HEK293 (cell line): Measurements from ENCODE around the gene PUM2.

Experiments
- ATF2 ChIP-seq: fragments of 450-650 bp; formaldehyde crosslinking; IDR thresholded peaks from 2 replicates; pipeline ENCODE4 v1.5.1; 2016; ENCODE audit warnings: missing biosample characterization, missing genetic modification characterization, low read depth
- ELK4 ChIP-seq: IDR thresholded peaks from 2 replicates; pipeline ENCODE4 v1.6.1; 2011; ENCODE audit warnings: mild to moderate bottlenecking, low read depth, low read length, borderline replicate concordance
- MYNN ChIP-seq: fragments of 450-650 bp; formaldehyde crosslinking; IDR thresholded peaks from 2 replicates; pipeline ENCODE4 v1.5.1; 2016; ENCODE audit warnings: missing biosample characterization, missing genetic modification characterization, borderline replicate concordance
- MZF1 ChIP-seq: fragments of 450-650 bp; formaldehyde crosslinking; IDR thresholded peaks from 2 replicates; pipeline ENCODE4 v1.5.1; 2017; ENCODE audit warnings: missing biosample characterization, missing genetic modification characterization, borderline replicate concordance
- PATZ1 ChIP-seq: fragments of 450-650 bp; formaldehyde crosslinking; IDR thresholded peaks from 2 replicates; pipeline ENCODE4 v1.5.1; 2016; ENCODE audit warnings: missing biosample characterization, missing genetic modification characterization
- TSHZ1 ChIP-seq: fragments of 450-650 bp; formaldehyde crosslinking; IDR thresholded peaks from 2 replicates; pipeline ENCODE4 v1.5.1; 2016; ENCODE audit warnings: missing biosample characterization, missing genetic modification characterization, borderline replicate concordance
- YY2 ChIP-seq: fragments of 450-650 bp; formaldehyde crosslinking; IDR thresholded peaks from 2 replicates; pipeline ENCODE4 v1.5.1; 2016; ENCODE audit warnings: missing biosample characterization, missing genetic modification characterization
- ZBTB11 ChIP-seq: fragments of 450-650 bp; formaldehyde crosslinking; conservative IDR thresholded peaks from 2 replicates; pipeline ENCODE4 v1.5.1; 2016; ENCODE audit warnings: low read depth, missing biosample characterization, missing genetic modification characterization
- ZNF202 ChIP-seq: fragments of 450-650 bp; formaldehyde crosslinking; IDR thresholded peaks from 2 replicates; pipeline ENCODE4 v1.5.1; 2016; ENCODE audit warnings: missing biosample characterization, missing genetic modification characterization, borderline replicate concordance
- ZNF266 ChIP-seq: fragments of 450-650 bp; formaldehyde crosslinking; IDR thresholded peaks from 2 replicates; pipeline ENCODE4 v1.5.1; 2016; ENCODE audit warnings: missing biosample characterization, missing genetic modification characterization, low read depth
- ZNF449 ChIP-seq: fragments of 450-650 bp; formaldehyde crosslinking; IDR thresholded peaks from 2 replicates; pipeline ENCODE4 v1.5.1; 2017; ENCODE audit warnings: missing biosample characterization, mild to moderate bottlenecking, missing genetic modification characterization, moderate library complexity
- ZNF488 ChIP-seq: fragments of 450-650 bp; formaldehyde crosslinking; IDR thresholded peaks from 2 replicates; pipeline ENCODE4 v1.5.1; 2016; ENCODE audit warnings: missing biosample characterization, missing genetic modification characterization
- ZNF518A ChIP-seq: fragments of 450-650 bp; formaldehyde crosslinking; conservative IDR thresholded peaks from 2 replicates; pipeline ENCODE4 v1.5.1; 2016; ENCODE audit warnings: low read depth, missing biosample characterization, missing genetic modification characterization
- ZNF529 ChIP-seq: fragments of 450-650 bp; formaldehyde crosslinking; IDR thresholded peaks from 2 replicates; pipeline ENCODE4 v1.5.1; 2017; ENCODE audit warnings: missing genetic modification characterization, missing biosample characterization; ENCODE audit not compliant: insufficient replicate concordance
- ZNF580 ChIP-seq: fragments of 450-650 bp; formaldehyde crosslinking; IDR thresholded peaks from 2 replicates; pipeline ENCODE4 v1.5.1; 2016; ENCODE audit warnings: missing biosample characterization, missing genetic modification characterization
- ZNF596 ChIP-seq: fragments of 450-650 bp; IDR thresholded peaks from 2 replicates; pipeline ENCODE4 v1.5.0; 2018; ENCODE audit warnings: missing biosample characterization, mild to moderate bottlenecking, missing genetic modification characterization, moderate library complexity
- ZNF843 ChIP-seq: fragments of 450-650 bp; formaldehyde crosslinking; IDR thresholded peaks from 2 replicates; pipeline ENCODE4 v1.5.1; 2016; ENCODE audit warnings: missing biosample characterization, missing genetic modification characterization

PUM2 gene

GRCh38 chr2:20223407-20224163 is 127.1 kb downstream of the PUM2 start (continued):
- no peak for TF ChIP-seq TSHZ1
- TF ChIP-seq ZNF580 (tag by site-specific recombination), result no peak
- no peak for TF ChIP-seq MYNN (tag by site-specific recombination)
- no peak for TF ChIP-seq ZNF529
- TF ChIP-seq MZF1, result no peak
- no peak for TF ChIP-seq ZNF843
- TF ChIP-seq ZNF202 (tag by site-specific recombination), result no peak
- TF ChIP-seq ZNF596 (tag by site-specific recombination), result no peak
- peak; percentile 51; the same call in 1 of the 2 replicates for TF ChIP-seq PATZ1
- peak; percentile 56; the same call in 1 of the 2 replicates for TF ChIP-seq ZBTB11 (tag by site-specific recombination)
- TF ChIP-seq ZNF518A (tag by site-specific recombination), result no peak
- TF ChIP-seq ATF2, result no peak
- no peak for TF ChIP-seq ZNF266 (tag by site-specific recombination)
- TF ChIP-seq ELK4, result no peak
- no peak for TF ChIP-seq ZNF488 (tag by site-specific recombination)
- no peak for TF ChIP-seq YY2
- 0 out of 2 replicates have a peak, but pooled peaks have one; percentile 47 for TF ChIP-seq ZNF449
